HepG2 (cell line): ENCODE measurements around the gene ATG9A. TPM values are rescaled to one million over a fixed set of nuclear protein-coding genes. Genes with fewer than 3 reads are reported as not detected.

ENCODE experiments used
- ATF3 ChIP-seq: sonication (generic); formaldehyde crosslinking; IDR thresholded peaks from 2 replicates; pipeline ENCODE4 v1.4.0; 2020; ENCODE audit warnings: missing genetic modification reagents
- CBFB ChIP-seq: sonication (generic); formaldehyde crosslinking; IDR thresholded peaks from 2 replicates; pipeline ENCODE4 v1.4.0; 2020; ENCODE audit warnings: missing genetic modification reagents
- ELK4 ChIP-seq: sonication (generic); formaldehyde crosslinking; IDR thresholded peaks from 2 replicates; pipeline ENCODE4 v1.9.0; 2021; ENCODE audit warnings: missing genetic modification reagents, borderline replicate concordance
- ETV5 ChIP-seq: IDR thresholded peaks from 2 replicates; pipeline ENCODE4 v1.6.1; 2018; ENCODE audit warnings: missing biosample characterization, missing genetic modification reagents, inconsistent platforms, borderline replicate concordance
- HHEX ChIP-seq: IDR thresholded peaks from 2 replicates; pipeline ENCODE4 v1.6.1; 2016; ENCODE audit warnings: control low read depth
- MEIS2 ChIP-seq: sonication (generic); formaldehyde crosslinking; IDR thresholded peaks from 2 replicates; pipeline ENCODE4 v1.9.0; 2021; ENCODE audit warnings: mild to moderate bottlenecking, missing genetic modification reagents
- NFKBIZ ChIP-seq: IDR thresholded peaks from 2 replicates; pipeline ENCODE4 v1.6.1; 2018; ENCODE audit warnings: missing genetic modification reagents, missing compliant biosample characterization
- SRF ChIP-seq: IDR thresholded peaks from 2 replicates; pipeline ENCODE4 v1.6.1; 2011; ENCODE audit warnings: mild to moderate bottlenecking, low read depth, low read length, moderate library complexity
- STAG1 ChIP-seq: sonication (generic); formaldehyde crosslinking; IDR thresholded peaks from 2 replicates; pipeline ENCODE4 v1.4.0; 2020; ENCODE audit warnings: missing genetic modification reagents
- TBP ChIP-seq: sonication (generic); formaldehyde crosslinking; IDR thresholded peaks from 2 replicates; pipeline ENCODE4 v1.5.0; 2020; ENCODE audit warnings: missing genetic modification reagents
- ZBTB39 ChIP-seq: sonication (generic); formaldehyde crosslinking; IDR thresholded peaks from 2 replicates; pipeline ENCODE4 v1.5.0; 2020; ENCODE audit warnings: missing genetic modification reagents
- ZFP91 ChIP-seq: sonication (generic); formaldehyde crosslinking; IDR thresholded peaks from 2 replicates; pipeline ENCODE4 v1.9.0; 2022; ENCODE audit warnings: missing genetic modification reagents, mild to moderate bottlenecking, borderline replicate concordance
- ZNF143 ChIP-seq: sonication (generic); formaldehyde crosslinking; IDR thresholded peaks from 2 replicates; pipeline ENCODE4 v1.4.0; 2020; ENCODE audit warnings: missing genetic modification reagents
- ZNF18 ChIP-seq: sonication (generic); formaldehyde crosslinking; IDR thresholded peaks from 2 replicates; pipeline ENCODE4 v1.8.0; 2022; ENCODE audit warnings: mild to moderate bottlenecking, missing genetic modification reagents; ENCODE audit not compliant: insufficient replicate concordance
- ZNF275 ChIP-seq: sonication (generic); formaldehyde crosslinking; IDR thresholded peaks from 2 replicates; pipeline ENCODE4 v1.8.0; 2022; ENCODE audit warnings: missing genetic modification reagents, mild to moderate bottlenecking, inconsistent platforms, borderline replicate concordance
- ZNF547 ChIP-seq: sonication (generic); formaldehyde crosslinking; IDR thresholded peaks from 2 replicates; pipeline ENCODE4 v1.5.1; 2020; ENCODE audit warnings: mild to moderate bottlenecking, missing genetic modification reagents
- ZNF713 ChIP-seq: sonication (generic); formaldehyde crosslinking; IDR thresholded peaks from 2 replicates; pipeline ENCODE4 v1.4.0; 2020; ENCODE audit warnings: mild to moderate bottlenecking, missing genetic modification reagents
- ZNF780A ChIP-seq: sonication (generic); formaldehyde crosslinking; IDR thresholded peaks from 2 replicates; pipeline ENCODE4 v1.8.0; 2022; ENCODE audit warnings: mild to moderate bottlenecking, missing genetic modification reagents, moderate library complexity
- ZNF792 ChIP-seq: IDR thresholded peaks from 2 replicates; pipeline ENCODE4 v1.6.1; 2016
- ZNF878 ChIP-seq: sonication (generic); formaldehyde crosslinking; IDR thresholded peaks from 2 replicates; pipeline ENCODE4 v1.8.1; 2023; ENCODE audit warnings: mild to moderate bottlenecking, missing genetic modification reagents, moderate library complexity
- polyA plus RNA-seq, 8 experiments: library from polyadenylated mRNA; depleted of rRNA in 3 of 8; stranded (reverse) in 7 of 8; unstranded in 1 of 8; fragments of >200 nt; fragmentation: Illumina TruSeq in 4 of 8; extraction: Trizol in 4 of 8; gene quantifications; 2 replicates each; pipeline versions ENCODE4 v1.2.1 to v1.2.3, GENCODE V29; 2011 to 2016; ENCODE audit warnings: low read depth in 4 of 8, missing spikeins in 1 of 8, mixed read lengths in 1 of 8; ENCODE audit not compliant: insufficient read depth in 1 of 8
- total RNA-seq, 5 experiments: library from RNA; depleted of rRNA; stranded (reverse); fragments of >200 nt; fragmentation: Illumina TruSeq; extraction: Trizol; gene quantifications; 2 replicates each; pipeline ENCODE4 v1.2.3, GENCODE V29; 2016; ENCODE audit warnings: low read depth in 1 of 5

The ATG9A gene
- total and polyA plus RNA-seq, 2 of the 13 experiments (the other 11 are each of a cell fraction or from before 2014, with no cell fraction given) = 35.0 to 131 TPM

- peak; percentile 93 for TF ChIP-seq ZNF18 (CRISPR knock-in tag)
- peak; percentile 97 for TF ChIP-seq ZFP91 (CRISPR knock-in tag)
- TF ChIP-seq HHEX = no peak
- TF ChIP-seq ZNF143 (CRISPR knock-in tag) = peak; percentile 60
- TF ChIP-seq ATF3 (CRISPR knock-in tag) = peak; percentile 64; the same call in 1 of the 2 replicates
- peak; percentile 83; the same call in 1 of the 2 replicates for TF ChIP-seq MEIS2 (CRISPR knock-in tag)
- peak; percentile 96 for TF ChIP-seq ZNF547 (CRISPR knock-in tag)
- TF ChIP-seq SRF = no peak
- TF ChIP-seq CBFB (CRISPR knock-in tag) = peak; percentile 93
- no peak; the same call in 1 of the 2 replicates for TF ChIP-seq TBP
- TF ChIP-seq ZBTB39 = peak; percentile 87; the same call in 1 of the 2 replicates
- peak; percentile 98 for TF ChIP-seq ZNF878
- no peak; the same call in 1 of the 2 replicates for TF ChIP-seq ZNF713 (CRISPR knock-in tag)
- TF ChIP-seq ZNF792 (CRISPR knock-in tag) = peak; percentile 95
- peak; percentile 37 for TF ChIP-seq STAG1
- peak; percentile 100 for TF ChIP-seq ZNF275 (CRISPR knock-in tag)
- TF ChIP-seq ELK4 (CRISPR knock-in tag) = 0 out of 2 replicates have a peak, but pooled peaks have one; percentile 5
- peak; percentile 70 for TF ChIP-seq ETV5 (CRISPR knock-in tag)
- no peak; the same call in 1 of the 2 replicates for TF ChIP-seq ZNF780A (CRISPR knock-in tag)
- TF ChIP-seq NFKBIZ (CRISPR knock-in tag) = no peak
These were observed 10.4 kb downstream of the ATG9A start, which contains the start of gene ABCB6 (continued) for GRCh38 chr2:219218732-219219701.
